ENCODE measurements around the gene AIRE.
"Not testable (repeated sequence)": the region's sequence is repeated elsewhere in the genome, so short reads cannot be mapped to it uniquely, and the experiment has no call there.

The AIRE gene

GRCh38 chr21:44265734-44266270 is 19.9 kb upstream of the AIRE start:
- DNase-seq (ENCODE audit: extremely low read depth in 1 of 2, low read depth in 1 of 2): no peak

- no peak for DNase-seq (ENCODE audit: extremely low read depth in 1 of 2, low read depth in 1 of 2)
Measured at GRCh38 chr21:44267655-44268142, 18.0 kb upstream of the AIRE start.

- DNase-seq (ENCODE audit: extremely low read depth in 1 of 2, low read depth in 1 of 2): no peak
Measured at GRCh38 chr21:44269090-44269489, 16.6 kb upstream of the AIRE start.

- no peak for DNase-seq (ENCODE audit: extremely low read depth in 1 of 2, low read depth in 1 of 2)
Measured at GRCh38 chr21:44271558-44272283, 14.0 kb upstream of the AIRE start.

- DNase-seq (ENCODE audit: extremely low read depth in 1 of 2, low read depth in 1 of 2): no peak
Measured at GRCh38 chr21:44272284-44272858, 13.3 kb upstream of the AIRE start.

GRCh38 chr21:44273046-44273445 is 12.6 kb upstream of the AIRE start:
- no peak for DNase-seq (ENCODE audit: extremely low read depth in 1 of 2, low read depth in 1 of 2)

GRCh38 chr21:44275041-44275440 is 10.6 kb upstream of the AIRE start:
- DNase-seq (ENCODE audit: extremely low read depth in 1 of 2, low read depth in 1 of 2): no peak

GRCh38 chr21:44279354-44280260 is 6.1 kb upstream of the AIRE start:
- no peak for DNase-seq (ENCODE audit: extremely low read depth in 1 of 2, low read depth in 1 of 2)

- DNase-seq (ENCODE audit: extremely low read depth in 1 of 2, low read depth in 1 of 2): no peak
Measured at GRCh38 chr21:44281801-44282200, 3.9 kb upstream of the AIRE start.

- no peak for DNase-seq (ENCODE audit: extremely low read depth in 1 of 2, low read depth in 1 of 2)
Measured at GRCh38 chr21:44282370-44282769, 3.3 kb upstream of the AIRE start.

GRCh38 chr21:44283211-44283785 is 2.4 kb upstream of the AIRE start:
- DNase-seq (ENCODE audit: extremely low read depth in 1 of 2, low read depth in 1 of 2): not testable (repeated sequence)

GRCh38 chr21:44283948-44284347 is 1.7 kb upstream of the AIRE start:
- no peak for DNase-seq (ENCODE audit: extremely low read depth in 1 of 2, low read depth in 1 of 2)

GRCh38 chr21:44286086-44286715 is 525 bp downstream of the AIRE start:
- no peak for DNase-seq (ENCODE audit: extremely low read depth in 1 of 2, low read depth in 1 of 2)

GRCh38 chr21:44286716-44287632 is 1.3 kb downstream of the AIRE start:
- no peak for DNase-seq (ENCODE audit: extremely low read depth in 1 of 2, low read depth in 1 of 2)

- no peak for DNase-seq (ENCODE audit: extremely low read depth in 1 of 2, low read depth in 1 of 2)
Measured at GRCh38 chr21:44288251-44289110, 2.8 kb downstream of the AIRE start.

- no peak for DNase-seq (ENCODE audit: extremely low read depth in 1 of 2, low read depth in 1 of 2)
Measured at GRCh38 chr21:44289381-44290010, 3.8 kb downstream of the AIRE start.

- DNase-seq (ENCODE audit: extremely low read depth in 1 of 2, low read depth in 1 of 2): no peak
Measured at GRCh38 chr21:44290327-44291077, 4.8 kb downstream of the AIRE start.
